Right atrium auricular region (tissue), 2 donors: ENCODE data around the gene PTX4. TPM values are rescaled to one million over a fixed set of nuclear protein-coding genes. Genes with fewer than 3 reads are reported as not detected.

Experiments used
- DNase-seq: peaks from one replicate; pipeline ENCODE4 v3.0.0-alpha.2; 2019; ENCODE audit warnings: low spot score
- H3K27ac ChIP-seq, 2 donors: fragments of 200-600 bp; sonication (generic); 1 replicate in 1 of 2; 2 replicates in 1 of 2; pipeline ENCODE4 v1.5.1; 2016 to 2019
- H3K27me3 ChIP-seq, 2 donors: fragments of 200-600 bp; sonication (generic); one replicate each; pipeline versions ENCODE4 v1.5.1 to v1.6.0; 2017 to 2019
- H3K36me3 ChIP-seq: fragments of 200-600 bp; sonication (generic); one replicate; pipeline ENCODE4 v1.5.1; 2016
- H3K4me1 ChIP-seq, 2 donors: fragments of 200-600 bp; sonication (generic); one replicate each; pipeline versions ENCODE4 v1.5.1 to v1.6.0; 2017 to 2019
- H3K4me3 ChIP-seq, 2 donors: fragments of 200-600 bp; sonication (generic); 1 replicate in 1 of 2; 2 replicates in 1 of 2; pipeline ENCODE4 v1.5.1; 2017 to 2019; ENCODE audit warnings: mild to moderate bottlenecking in 1 of 2, moderate library complexity in 1 of 2
- H3K9me3 ChIP-seq, 2 donors: fragments of 200-600 bp; sonication (generic); one replicate each; pipeline ENCODE4 v1.5.1; 2019
- CTCF ChIP-seq, 2 donors: fragments of 200-600 bp; sonication (generic); IDR thresholded peaks; one replicate each; pipeline ENCODE4 v1.5.1; 2019; ENCODE audit warnings: antibody characterized with exemption in 2 of 2
- total RNA-seq, 2 donors: library from RNA; depleted of rRNA; stranded (reverse); fragments of >200 nt; gene quantifications; one replicate each; pipeline ENCODE4 v1.1.0, GENCODE V29; 2016

PTX4 gene
- total RNA-seq, 2 donors from 2014 or later = 0.24 TPM; not detected in 1

GRCh38 chr16:1519831-1520230 lies 31.1 kb upstream of the PTX4 start:
- H3K36me3 ChIP-seq = peaks cover 10% of the 10 kb centered on the region
- no peak for TF ChIP-seq CTCF (IDR thresholded peaks at IDR 0.05)
- no peak for DNase-seq
- H3K27me3 ChIP-seq = no peaks in the 10 kb centered on the region
- peaks cover 0 to 3% of the 10 kb centered on the region in 2 donors for H3K9me3 ChIP-seq
- no peak overlapping the region for H3K4me3 ChIP-seq
- no peaks in the 10 kb centered on the region for H3K4me1 ChIP-seq
- no peak overlapping the region for H3K27ac ChIP-seq

GRCh38 chr16:1518626-1519135 lies 29.9 kb upstream of the PTX4 start:
- Histone ChIP-seq H3K27me3 (no peaks in the 10 kb centered on the region), H3K9me3 (peaks cover 0 to 9% of the 10 kb centered on the region in 2 donors), H3K4me1 (no peaks in the 10 kb centered on the region), H3K27ac (no peak overlapping the region), H3K36me3 (peaks cover 10% of the 10 kb centered on the region), H3K4me3 (no peak overlapping the region)
- no peak for TF ChIP-seq CTCF (IDR thresholded peaks at IDR 0.05)
- DNase-seq = no peak

DNA sequence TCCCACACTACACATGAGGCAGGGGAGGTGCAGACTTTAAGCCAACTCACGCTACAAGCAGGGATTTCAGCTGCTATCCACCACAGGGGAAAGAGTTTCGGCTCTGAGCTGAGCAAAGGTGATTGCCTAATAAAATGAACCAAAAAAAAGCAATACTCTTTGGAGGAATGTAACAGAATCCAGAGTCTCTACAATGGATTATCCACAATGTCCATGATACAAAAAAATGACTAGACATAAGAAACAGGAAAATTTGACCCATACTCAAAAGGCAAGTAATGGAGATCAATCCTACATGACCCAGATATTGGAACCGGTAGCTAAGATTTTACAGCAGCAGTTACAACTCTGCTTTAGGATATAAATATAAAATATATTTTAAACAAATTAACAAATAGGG lies 25.8 kb upstream of the PTX4 start:
- H3K9me3 ChIP-seq = peaks cover 0 to 9% of the 10 kb centered on the region in 2 donors
- no peak for TF ChIP-seq CTCF (IDR thresholded peaks at IDR 0.05)
- peaks cover 0 to 26% of the 10 kb centered on the region in 2 donors for H3K4me1 ChIP-seq
- H3K36me3 ChIP-seq = peaks cover under 1% of the 10 kb centered on the region
- H3K27me3 ChIP-seq = no peaks in the 10 kb centered on the region
- H3K4me3 ChIP-seq = no peak overlapping the region
- H3K27ac ChIP-seq = no peak overlapping the region
- no peak for DNase-seq

DNA sequence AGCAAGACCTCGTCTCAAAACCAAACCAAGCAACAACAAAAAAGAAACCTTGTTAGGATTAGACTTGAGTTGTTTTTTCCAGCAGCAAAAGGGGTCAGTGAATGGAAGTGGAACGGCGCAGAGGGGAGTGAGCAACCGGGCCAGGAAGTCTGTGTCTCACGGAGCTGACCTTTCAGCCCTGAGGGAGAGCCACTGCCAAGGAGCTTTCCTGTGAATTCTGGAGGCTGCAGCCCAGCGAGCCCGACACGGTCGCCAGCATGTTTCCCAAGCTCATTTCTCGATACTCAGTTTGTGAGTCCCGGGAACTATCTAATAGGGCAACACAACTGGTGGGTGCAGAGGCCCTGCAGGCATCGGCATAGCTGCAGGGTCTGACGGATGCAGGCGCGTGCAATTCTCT lies 24.0 kb upstream of the PTX4 start:
- no peaks in the 10 kb centered on the region for H3K36me3 ChIP-seq
- peak overlapping the region in 1 of 2 donors; percentile 39 for H3K27ac ChIP-seq
- peaks cover 0 to 9% of the 10 kb centered on the region in 2 donors for H3K9me3 ChIP-seq
- H3K27me3 ChIP-seq = no peaks in the 10 kb centered on the region
- H3K4me1 ChIP-seq = peaks cover 0 to 38% of the 10 kb centered on the region in 2 donors
- DNase-seq = no peak
- H3K4me3 ChIP-seq = no peak overlapping the region
- no peak for TF ChIP-seq CTCF (IDR thresholded peaks at IDR 0.05)

- H3K4me3 ChIP-seq = no peak overlapping the region
- DNase-seq = no peak
- H3K4me1 ChIP-seq = peaks cover 0 to 38% of the 10 kb centered on the region in 2 donors
- H3K36me3 ChIP-seq = peaks cover 6% of the 10 kb centered on the region
- peak overlapping the region in 1 of 2 donors; percentile 39 for H3K27ac ChIP-seq
- H3K9me3 ChIP-seq = peaks cover 0 to 9% of the 10 kb centered on the region in 2 donors
- H3K27me3 ChIP-seq = no peaks in the 10 kb centered on the region
- no peak for TF ChIP-seq CTCF (IDR thresholded peaks at IDR 0.05)
Measured at GRCh38 chr16:1511662-1512569, 23.2 kb upstream of the PTX4 start.
